Hematopoietic multipotent progenitor cell treated with erythropoietin and hydrocortisone succinate and interleukin-3 and kit ligand, for 15 days (in vitro differentiated cells): Measurements from ENCODE around the gene SAP130.
"Not testable (repeated sequence)": the region's sequence is repeated elsewhere in the genome, so short reads cannot be mapped to it uniquely, and the experiment has no call there.

ENCODE experiments used
- DNase-seq: peaks from one replicate; pipeline ENCODE4 v3.0.0-alpha.2; 2015; ENCODE audit warnings: low spot score

The SAP130 gene

DNA sequence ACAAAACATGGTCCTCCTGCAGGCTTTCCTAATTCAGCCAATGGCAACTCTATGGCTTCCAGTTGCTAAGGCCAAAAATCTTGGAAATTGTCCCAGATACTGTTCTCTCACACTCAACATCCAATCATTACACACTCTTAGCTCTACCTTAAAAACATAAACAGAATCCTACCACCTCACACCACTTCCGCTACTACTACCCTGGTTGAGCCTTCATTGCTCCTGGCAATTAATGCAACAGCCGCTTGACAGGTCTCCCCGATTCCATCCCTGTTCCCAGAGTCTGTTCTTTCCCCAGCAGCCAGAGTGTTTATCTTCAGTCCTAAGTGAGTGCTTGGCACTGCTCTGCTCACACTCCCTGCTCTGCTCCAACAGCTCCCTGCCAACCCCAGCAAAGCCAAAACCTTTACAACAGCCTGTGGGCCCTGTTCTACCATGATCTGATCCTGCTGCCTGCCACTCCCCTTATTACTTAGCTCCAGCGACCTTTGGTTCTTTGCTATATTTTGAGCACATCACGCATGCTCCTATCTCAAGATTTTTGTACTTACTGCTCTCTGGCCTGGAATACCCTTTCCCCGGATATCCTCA lies 74.6 kb downstream of the SAP130 start:
- DNase-seq, result no peak

DNA sequence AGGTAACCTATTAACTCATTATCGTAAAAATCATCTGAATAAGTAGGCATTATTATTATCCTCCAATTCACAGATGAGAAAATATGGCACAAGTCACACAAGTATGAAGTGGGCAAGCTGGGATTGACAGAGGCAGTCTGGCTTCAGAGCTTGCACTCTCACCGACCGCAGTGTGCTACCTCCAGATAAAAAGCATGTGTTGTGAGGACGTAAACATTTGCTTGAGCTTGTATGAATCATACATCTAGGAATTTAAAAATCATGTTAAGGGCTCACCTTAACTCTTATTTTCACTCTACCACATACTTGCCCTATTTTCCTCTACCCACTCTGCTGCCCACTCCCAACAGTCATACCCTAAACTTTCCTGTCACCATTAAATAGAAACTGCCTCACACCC lies 76.8 kb downstream of the SAP130 start:
- DNase-seq, result no peak

DNA sequence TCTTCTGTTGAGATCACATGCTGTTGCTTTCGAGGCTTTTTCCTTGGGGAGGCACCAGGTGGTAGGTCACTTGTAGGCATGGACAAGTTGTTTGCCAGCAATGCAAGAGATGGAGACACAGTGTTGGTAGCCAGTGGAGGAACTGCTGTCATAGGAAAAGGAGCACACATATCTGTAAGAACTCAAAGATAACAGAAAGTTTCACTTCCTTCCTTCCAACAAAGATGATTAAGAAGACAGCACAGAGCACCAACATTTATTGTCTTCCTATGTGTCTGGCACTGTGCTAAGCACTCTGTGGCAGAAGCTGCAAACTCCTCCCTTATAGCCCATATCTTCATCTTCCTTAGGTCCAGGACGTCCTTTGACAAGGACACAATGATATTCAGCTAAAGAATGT lies 77.6 kb downstream of the SAP130 start:
- no peak for DNase-seq

DNA sequence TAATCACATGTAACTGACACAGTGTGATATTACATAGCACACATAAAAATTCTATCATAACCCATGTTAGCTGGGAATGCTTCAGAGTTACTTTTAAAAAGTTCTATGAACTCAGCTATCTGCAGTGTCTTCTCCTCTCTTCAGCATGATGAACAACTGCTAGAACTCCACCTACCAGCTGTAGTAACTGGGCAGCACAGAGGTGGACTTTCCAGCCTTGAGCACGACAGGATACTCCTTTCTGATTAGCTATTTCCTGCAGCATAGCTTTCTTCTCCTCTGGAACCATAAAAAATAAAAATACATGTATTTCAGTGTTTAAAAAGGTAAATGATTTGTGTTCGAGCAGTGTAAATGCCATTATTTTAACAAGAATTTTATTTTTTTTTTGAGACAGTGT lies 82.6 kb downstream of the SAP130 start:
- DNase-seq, result no peak

DNA sequence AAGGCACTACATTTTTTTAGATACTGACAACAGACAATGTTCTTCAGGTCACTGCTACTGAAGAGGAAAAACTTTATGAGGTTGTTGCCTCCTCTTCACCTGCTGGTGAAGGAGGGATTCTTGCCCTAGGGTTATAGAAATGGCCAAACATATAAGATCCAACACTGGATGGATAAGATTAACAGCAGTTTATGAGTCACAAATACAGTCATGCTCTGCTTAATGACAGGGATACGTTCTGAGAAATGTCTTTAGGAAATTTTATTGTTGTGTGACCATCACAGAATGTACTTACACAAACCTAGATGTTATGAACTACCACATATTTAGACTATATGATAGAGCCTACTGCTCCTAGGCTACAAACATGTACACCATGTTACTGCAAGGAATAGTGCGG lies 84.7 kb downstream of the SAP130 start:
- DNase-seq, result no peak

DNA sequence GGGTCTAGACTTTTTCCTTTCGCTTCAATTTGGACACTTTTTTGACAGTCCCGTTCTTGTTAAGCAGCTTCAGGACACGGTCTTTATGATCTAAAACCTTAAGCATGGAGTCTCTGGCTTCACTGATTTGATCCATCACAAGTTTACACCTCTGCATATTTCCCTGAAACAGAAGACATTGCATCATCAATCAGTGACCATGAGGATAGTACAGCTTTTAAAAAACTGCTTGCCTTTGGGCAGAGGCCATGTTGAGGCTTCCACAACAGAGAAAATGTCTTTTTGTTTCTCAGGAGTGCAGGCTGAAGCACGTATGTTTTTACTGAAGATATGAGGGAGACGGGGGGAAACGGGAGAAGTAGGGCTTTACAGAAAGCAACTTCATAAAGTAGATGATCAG lies 85.9 kb downstream of the SAP130 start:
- DNase-seq, result no peak

DNA sequence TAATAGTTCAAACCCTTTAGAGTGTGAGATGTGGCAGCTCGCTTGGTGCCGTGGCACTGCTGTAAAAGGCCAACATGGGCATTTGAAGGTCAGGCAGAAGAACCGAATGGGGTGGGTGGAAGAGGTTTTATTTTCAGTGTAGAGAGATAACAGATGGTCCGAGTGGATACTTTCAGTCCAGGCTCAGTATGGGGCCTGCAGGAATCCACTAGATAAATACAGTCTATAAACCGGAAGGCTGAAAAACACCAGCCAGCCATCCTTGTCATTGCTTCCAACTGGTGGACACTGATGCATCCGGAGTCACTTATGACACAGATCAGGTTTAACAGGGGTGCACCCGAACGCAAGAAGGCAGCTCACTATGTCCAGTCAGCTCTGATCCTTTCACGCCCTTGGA lies 86.4 kb downstream of the SAP130 start:
- no peak for DNase-seq

DNA sequence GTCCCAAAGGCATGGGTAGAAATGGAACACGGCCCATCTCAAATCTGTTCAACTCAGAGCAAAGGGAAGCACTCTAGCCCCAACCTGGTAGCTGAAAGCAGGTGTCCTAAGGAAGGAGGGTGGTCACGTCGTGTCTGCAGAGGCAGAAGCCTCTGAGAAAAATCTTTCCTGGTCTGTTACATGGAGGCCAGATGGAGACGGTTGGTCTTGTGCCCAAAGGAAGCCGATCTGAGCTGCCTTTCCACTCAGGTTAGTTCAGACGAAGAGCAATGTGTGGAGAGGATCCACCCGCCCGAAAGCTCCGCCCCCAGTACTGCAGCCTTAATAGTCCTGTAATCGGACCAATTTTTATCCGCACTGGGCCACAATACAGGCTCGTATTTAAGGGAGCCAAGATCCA lies 87.2 kb downstream of the SAP130 start:
- no peak for DNase-seq

DNA sequence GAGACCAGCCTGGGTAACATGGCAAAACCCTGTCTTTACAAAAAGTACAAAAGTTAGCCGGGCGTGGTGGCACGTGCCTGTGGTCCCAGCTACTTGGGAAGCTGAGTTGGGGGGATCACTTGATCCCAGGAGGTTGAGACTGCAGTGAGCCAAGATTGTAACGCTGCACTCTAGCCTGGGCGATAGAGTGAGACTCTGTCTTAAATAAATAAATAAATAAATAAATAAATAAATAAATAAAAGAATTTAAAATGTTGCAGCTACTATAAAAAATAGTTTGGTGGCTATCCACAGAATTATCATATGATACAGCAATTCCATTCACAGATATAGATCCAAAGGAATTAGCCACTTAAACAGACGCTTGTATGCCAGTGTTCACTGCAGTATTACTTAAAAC lies 92.5 kb downstream of the SAP130 start:
- DNase-seq, result no peak

DNA sequence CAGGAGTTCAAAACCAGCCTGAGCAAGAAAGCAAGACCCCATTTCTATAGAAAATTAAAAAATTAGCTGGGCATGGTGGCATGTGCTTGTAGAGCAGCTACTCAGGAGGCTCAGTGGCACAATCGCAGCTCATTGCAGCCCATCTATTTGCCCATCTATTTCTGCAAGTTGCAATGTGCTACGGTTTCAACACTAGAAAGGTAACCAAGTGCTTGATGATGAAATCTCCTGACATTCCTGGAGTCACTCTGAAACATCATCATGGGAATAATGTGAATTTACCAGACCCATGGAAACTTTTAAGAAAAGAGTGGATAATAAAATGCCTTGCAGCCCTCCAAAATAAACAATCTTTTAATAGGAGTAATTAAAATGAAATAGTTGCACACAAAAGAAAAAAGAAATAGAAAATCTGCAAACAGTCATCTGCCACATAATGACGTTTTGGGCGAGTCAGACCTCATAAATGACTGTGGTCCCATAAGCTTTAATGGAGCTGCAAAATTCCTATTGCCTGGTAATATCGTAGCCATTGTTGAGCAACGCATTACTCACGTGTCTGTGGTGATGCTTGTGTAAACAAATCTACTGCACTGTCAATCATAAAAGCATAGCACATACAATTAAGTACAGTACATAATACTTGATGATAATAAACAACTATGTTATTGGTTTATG lies 95.5 kb downstream of the SAP130 start:
- no peak for DNase-seq

DNA sequence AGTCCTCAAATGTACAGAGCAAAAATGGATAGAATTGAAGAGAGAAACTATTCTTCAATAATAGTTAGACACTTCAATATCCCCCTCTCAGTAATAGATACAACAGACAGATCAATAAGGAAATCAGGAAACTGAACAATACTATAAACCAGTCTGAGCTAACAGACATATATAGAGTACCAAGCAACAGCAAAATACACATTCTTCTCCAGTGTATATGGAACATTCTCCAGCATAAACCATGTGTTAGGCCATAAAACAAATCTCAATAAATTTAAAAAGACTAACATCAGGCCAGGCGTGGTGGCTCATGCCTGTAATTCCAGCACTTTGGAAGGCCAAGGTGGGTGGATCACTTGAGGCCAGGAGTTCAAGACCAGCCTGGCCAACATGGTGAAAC lies 98.4 kb downstream of the SAP130 start:
- DNase-seq, result no peak

DNA sequence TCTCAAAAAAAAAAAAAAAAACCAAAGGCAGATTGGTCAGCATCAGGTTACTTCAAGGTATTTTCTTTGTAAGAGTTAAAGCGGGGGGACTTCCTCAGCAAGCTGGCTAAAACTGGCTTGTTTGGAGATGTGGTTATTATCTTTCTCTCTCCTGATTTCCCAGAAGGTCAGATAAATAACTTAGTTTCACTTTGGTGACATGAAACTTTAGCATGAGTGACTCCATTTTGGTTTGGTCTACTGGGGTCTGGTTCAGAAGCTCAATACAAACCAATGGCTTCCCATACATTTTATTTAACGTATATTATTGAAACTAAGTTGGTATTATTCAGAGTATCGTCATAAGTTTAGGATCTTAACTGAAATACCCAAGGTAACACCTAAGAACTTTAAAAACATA lies 100.5 kb downstream of the SAP130 start:
- no peak for DNase-seq

DNA sequence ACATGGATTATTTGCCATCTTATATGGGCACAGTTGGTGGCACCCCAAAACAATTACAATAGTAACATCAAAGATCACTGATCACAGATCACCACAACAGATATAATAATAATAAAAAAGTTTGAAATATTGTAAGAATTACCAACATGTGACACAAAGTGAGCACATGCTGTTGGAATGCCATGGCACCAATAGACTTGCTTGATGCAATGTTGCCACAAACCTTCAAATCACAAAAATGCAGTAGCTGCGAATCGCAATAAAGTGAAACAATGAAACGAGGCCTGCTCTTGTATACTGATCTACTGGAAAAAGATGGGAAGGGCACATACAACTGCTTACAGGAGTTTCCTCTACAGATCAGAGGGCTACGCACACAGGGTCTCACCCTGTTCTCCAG lies 109.9 kb downstream of the SAP130 start:
- DNase-seq, result no peak

DNA sequence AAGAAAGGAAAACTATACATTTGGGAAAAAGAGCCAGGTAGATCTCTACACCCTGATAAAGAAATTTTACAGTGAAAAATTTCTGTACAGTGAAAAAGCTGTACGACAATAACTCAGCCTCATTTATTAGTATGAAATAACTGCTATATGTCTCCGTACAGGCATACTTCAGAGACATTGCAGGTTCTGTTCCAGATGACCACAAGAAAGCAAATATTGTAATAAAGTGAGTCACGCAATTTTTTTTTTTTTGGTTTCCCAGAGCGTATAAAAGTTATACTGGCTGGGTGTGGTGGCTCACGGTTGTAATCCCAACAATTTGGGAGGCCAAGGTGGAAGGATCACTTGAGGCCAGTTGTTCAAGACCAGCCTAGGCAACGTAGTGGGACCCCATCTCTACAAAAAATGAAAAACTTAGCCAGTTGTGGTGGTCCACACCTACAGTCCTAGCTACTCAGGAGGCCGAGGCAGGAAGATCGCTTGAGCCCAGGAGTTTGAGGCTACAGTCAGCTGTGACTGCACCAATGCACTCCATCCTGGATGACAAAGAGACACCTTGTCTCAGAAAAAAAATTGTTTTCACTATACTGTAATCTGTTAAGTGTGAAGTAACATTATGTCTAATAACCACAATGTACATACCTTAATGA lies 113.9 kb downstream of the SAP130 start:
- no peak for DNase-seq

DNA sequence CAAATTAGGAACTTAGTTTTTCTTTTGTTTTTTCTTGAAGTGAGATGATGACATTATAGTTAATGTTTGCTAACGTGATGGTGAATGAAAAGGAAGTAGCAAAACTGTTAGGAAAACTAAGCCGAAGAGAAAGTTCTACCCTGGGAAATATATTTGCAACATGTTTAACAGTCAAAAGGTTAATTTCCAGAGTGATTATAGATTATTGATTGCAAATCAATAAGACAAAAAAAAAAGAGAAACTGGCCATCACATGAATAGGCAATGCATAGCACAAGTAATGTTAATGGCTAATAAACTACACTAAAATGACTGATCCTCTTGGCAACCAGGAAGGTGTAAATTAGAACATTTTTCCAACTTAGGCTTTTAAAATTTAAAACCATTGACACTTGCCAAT lies 116.1 kb downstream of the SAP130 start:
- DNase-seq, result no peak

DNA sequence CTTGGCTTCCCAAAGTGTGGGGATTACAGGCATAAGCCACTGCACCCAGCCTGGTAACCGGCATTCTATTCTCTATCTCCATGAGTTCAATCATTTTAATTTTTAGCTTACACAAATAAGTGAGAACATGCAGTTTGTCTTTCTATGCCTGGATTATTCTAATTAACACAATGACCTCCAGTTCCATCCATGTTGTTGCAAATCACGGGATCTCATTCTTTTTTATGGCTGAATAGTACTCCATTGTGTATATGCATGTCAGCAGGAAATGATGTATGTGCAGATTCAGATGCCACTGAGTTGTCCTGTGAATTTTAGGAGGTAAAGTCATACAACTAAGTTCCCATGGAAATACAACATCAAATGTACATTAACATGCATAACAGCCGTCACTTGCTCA lies 117.4 kb downstream of the SAP130 start:
- DNase-seq, result no peak

DNA sequence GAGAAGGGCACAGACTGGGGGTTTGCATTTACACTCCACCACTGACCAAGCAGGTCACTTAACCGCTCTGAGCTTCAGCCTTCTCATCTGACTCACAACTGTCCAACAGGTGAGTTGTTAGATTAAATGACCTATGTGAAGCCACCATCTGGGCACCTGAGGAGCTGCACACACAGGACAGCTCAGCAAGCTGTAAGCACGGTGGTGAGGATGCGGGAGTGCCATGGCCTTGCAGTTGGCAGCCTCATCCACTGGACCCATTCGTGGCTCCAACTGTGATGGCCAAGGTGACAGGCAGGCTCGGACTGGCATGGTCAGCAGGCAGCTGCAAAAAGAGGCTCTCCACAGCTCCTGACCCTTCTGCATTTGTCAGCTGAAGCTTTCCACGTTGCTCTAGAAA lies 118.8 kb downstream of the SAP130 start:
- no peak for DNase-seq

DNA sequence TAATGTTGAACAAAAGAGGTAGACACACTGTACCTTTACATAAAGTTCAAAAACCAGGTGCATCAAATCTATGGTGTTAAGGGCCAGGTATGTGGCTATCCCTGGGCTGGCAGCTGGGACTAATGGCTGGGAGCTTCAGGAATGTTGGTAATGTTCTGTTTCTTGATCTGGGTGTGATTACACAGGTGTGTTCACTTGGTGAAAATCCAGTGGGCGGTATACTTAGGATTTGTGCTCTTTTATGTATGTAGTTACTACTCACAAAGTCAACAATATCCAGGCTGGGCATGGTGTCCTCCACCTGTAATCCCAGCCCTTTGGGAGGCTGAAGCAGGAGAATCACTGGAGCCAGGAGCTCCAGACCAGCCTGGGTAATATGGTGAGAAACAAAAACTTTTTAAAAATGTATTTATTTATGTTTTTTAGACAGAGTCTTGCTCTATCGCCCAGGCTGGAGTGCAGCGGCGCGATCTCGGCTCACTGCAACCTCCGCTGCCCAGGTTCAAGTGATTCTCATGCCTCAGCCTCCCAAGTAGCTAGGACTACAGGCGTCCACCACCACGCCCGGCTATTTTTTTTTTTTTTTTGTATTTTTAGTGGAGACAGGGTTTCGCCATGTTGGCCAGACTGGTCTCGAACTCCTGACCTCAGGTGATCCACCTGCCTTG lies 120.0 kb downstream of the SAP130 start:
- not testable (repeated sequence) for DNase-seq

DNA sequence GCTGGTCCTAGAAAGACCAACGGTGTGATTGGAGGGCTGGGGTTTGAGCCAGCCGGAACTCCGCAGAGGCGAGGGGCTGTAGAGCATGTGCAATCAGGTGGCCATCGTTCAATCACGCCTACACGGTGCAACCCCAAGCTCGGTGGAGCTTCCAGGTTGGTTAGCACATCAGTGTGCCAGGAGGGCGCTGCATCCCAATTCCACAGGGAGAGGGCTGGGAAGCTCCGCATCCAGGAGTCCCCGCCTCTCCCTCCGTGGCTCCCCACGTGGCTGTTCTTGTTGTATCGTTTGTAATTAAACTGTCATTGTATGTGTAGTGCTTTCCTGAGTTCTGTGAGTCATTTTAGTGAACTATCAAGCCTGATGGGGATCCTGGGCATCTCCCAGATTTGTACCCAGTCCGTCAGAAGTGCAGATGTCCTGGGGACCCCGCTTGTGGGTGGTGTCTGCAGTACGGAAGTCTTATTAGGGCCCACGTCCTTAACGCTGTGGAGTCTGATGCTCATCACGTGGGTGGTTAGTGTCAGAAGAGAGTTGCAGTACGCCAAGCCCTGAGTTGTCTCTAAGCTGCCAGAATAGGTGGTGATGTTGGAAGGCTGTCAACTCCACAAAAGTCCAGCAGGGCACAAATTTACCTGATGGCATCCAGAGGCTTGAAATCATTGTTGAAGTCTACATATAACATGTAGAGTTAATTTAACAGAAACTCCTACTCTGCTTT lies 121.5 kb downstream of the SAP130 start:
- DNase-seq, result no peak

DNA sequence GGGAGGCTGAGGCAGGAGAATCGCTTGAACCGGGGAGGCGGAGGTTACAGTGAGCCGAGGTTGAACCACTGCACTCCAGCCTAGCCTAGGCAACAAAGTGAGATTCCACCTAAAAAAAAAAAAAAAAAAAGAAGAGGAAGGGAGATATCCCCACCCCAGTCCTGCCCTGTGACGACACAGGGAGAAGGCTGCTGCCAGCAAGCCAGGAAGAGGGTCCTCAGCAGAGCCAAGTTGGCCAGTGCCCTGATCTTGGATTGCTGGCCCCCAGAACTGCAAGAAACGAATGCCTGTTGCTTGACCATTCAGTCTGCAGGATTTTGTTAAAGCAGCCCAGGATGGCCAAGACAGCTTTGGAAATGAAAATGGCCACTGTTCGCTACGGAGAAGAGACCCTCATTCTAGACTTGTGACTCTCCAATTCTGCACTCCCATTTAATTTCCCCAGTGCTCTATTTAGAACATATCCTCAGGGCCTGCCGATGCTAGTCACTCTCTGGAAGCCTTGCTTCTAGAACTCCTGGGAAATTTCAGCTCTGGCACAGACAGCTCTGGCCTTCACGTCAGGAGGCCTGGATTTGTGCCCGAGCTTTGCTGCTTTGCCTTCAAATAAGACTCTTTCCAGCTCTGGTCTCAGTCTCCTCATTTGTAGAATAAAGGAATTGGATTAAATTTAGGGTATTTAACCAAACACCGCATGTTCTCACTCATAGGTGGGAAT lies 126.4 kb downstream of the SAP130 start:
- DNase-seq, result no peak

DNA sequence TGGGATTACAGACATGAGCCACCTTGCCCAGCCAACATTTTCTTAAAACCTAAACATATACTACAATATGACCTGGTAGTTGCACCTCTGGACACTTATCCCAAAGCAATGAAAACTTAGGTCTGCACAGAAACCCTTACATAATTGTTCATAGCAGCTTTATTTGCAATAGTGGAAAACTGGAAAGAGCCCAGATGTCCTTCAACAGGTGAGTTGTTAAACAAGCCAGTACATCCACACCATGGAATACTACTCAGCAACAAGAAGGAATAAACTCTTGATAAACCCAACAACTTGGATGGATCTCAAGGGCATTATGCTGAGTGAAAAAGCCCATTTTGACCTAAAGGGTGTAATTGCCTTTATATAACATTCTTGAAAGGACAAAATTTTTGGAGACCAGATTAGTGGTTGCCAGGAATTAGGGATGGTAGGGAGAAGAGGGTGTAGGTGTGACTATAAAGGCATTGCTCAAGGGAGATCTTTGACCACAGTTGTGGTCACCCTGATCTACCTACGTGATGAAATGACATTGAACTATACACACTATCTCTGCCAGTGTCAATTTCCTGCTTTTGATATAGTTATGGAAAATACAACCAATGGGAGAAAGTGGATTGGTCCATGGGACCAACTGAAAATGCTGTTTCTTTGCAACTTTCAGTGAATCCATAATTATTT lies 130.2 kb downstream of the SAP130 start:
- DNase-seq, result no peak
